Smooth muscle cell (in vitro differentiated cells): ENCODE measurements around the gene CD40. TPM values are rescaled to one million over a fixed set of nuclear protein-coding genes. Genes with fewer than 3 reads are reported as not detected.

Experiments
- DNase-seq: peaks from one replicate; lab custom pipeline; 2025; ENCODE audit not compliant: unreplicated experiment; lab: John Stamatoyannopoulos, UW
- H2AFZ ChIP-seq: fragments of 200-600 bp; sonication (generic); 2 replicates; pipeline ENCODE4 v1.6.0; 2016; ENCODE audit warnings: antibody characterized with exemption, low read depth, mild to moderate bottlenecking
- H3F3A ChIP-seq: fragments of 200-600 bp; sonication (generic); 2 replicates; pipeline ENCODE4 v1.6.0; 2017; ENCODE audit warnings: antibody characterized with exemption, low read depth
- H3K27ac ChIP-seq: fragments of 200-600 bp; sonication (generic); 2 replicates; pipeline ENCODE4 v1.5.1; 2016; ENCODE audit warnings: low read depth, mild to moderate bottlenecking
- H3K27me3 ChIP-seq: fragments of 200-600 bp; sonication (generic); 2 replicates; pipeline ENCODE4 v1.6.1; 2016; ENCODE audit warnings: low read depth, mild to moderate bottlenecking
- H3K36me3 ChIP-seq: fragments of 200-600 bp; sonication (generic); 2 replicates; pipeline ENCODE4 v1.5.1; 2016; ENCODE audit warnings: low read depth
- H3K4me1 ChIP-seq: fragments of 200-600 bp; sonication (generic); 2 replicates; pipeline ENCODE4 v1.5.1; 2016; ENCODE audit warnings: low read depth
- H3K4me2 ChIP-seq: fragments of 200-600 bp; sonication (generic); 2 replicates; pipeline ENCODE4 v1.6.0; 2016; ENCODE audit warnings: mild to moderate bottlenecking
- H3K4me3 ChIP-seq: fragments of 200-600 bp; sonication (generic); 2 replicates; pipeline ENCODE4 v1.5.1; 2016; ENCODE audit warnings: mild to moderate bottlenecking
- H3K79me2 ChIP-seq: fragments of 200-600 bp; sonication (generic); 2 replicates; pipeline ENCODE4 v1.6.0; 2016; ENCODE audit warnings: low read depth, mild to moderate bottlenecking
- H3K9ac ChIP-seq: fragments of 200-600 bp; sonication (generic); 2 replicates; pipeline ENCODE4 v1.6.0; 2016; ENCODE audit warnings: low read depth
- H3K9me3 ChIP-seq: fragments of 200-600 bp; sonication (generic); replicated peaks from 2 replicates; pipeline ENCODE4 v1.5.1; 2016; ENCODE audit warnings: low read depth
- H4K20me1 ChIP-seq: fragments of 200-600 bp; sonication (generic); 2 replicates; pipeline ENCODE4 v1.6.0; 2016; ENCODE audit warnings: low read depth
- CTCF ChIP-seq: fragments of 200-600 bp; sonication (generic); IDR thresholded peaks from 2 replicates; pipeline ENCODE4 v1.5.1; 2017; ENCODE audit warnings: borderline replicate concordance, mild to moderate bottlenecking, antibody characterized with exemption; ENCODE audit not compliant: insufficient read depth, poor library complexity, severe bottlenecking
- WGBS: methylation state at CpG from one replicate; pipeline ENCODE4 v1.1.7; 2016; ENCODE audit warnings: low lambda C conversion rate; 5-methylcytosine and 5-hydroxymethylcytosine counted together
- polyA plus RNA-seq: library from polyadenylated mRNA; unstranded; fragments of >200 nt; fragmentation: Nextera tagmentation; extraction: Ambion mirVana; gene quantifications from 2 replicates; pipeline ENCODE4 v1.2.1, GENCODE V29; 2016
- total RNA-seq: library from RNA; depleted of rRNA; stranded (reverse); fragments of >200 nt; gene quantifications from 2 replicates; pipeline ENCODE4 v1.2.3, GENCODE V29; 2014

Gene CD40
- 13.8 and 14.5 TPM in 2 replicates for total RNA-seq
- 25.1 and 27.4 TPM in 2 replicates for polyA plus RNA-seq

- Histone ChIP-seq H3K79me2 (no peaks in the 10 kb centered on the region), H2AFZ (peak within 1 kb of the TSS; percentile 95), H3K4me3 (peak within 1 kb of the TSS; percentile 53), H3K9ac (no peak within 1 kb of the TSS), H3K4me1 (no peaks in the 10 kb centered on the region), H4K20me1 (peaks cover 6% of the 10 kb centered on the region), H3K27me3 (peaks cover under 1% of the 10 kb centered on the region), H3K4me2 (peak within 1 kb of the TSS; percentile 90), H3F3A (peaks cover 5% of the 10 kb centered on the region), H3K27ac (no peak within 1 kb of the TSS), H3K9me3 (no peaks in the 10 kb centered on the region), H3K36me3 (no peaks in the 10 kb centered on the region)
- WGBS: 5% methylated on average over 37 of the region's 40 CpGs
- TF ChIP-seq CTCF: no peak
- DNase-seq: peak; percentile 51
These were observed at the start of gene CD40 for GRCh38 chr20:46117704-46118467. CD40 (plus strand) TSS chr20:46118314; CDS start chr20:46118344, 30 bp downstream.

GRCh38 chr20:46070215-46070900, 47.8 kb upstream of the CD40 start:
- Histone ChIP-seq H3K36me3 (peaks cover 17% of the 10 kb centered on the region), H3F3A (no peaks in the 10 kb centered on the region), H3K27me3 (no peaks in the 10 kb centered on the region), H3K27ac (no peak overlapping the region), H3K9me3 (no peaks in the 10 kb centered on the region), H3K4me1 (peaks cover 17% of the 10 kb centered on the region), H4K20me1 (peaks cover 97% of the 10 kb centered on the region), H3K4me3 (no peak overlapping the region), H3K79me2 (no peaks in the 10 kb centered on the region), H3K4me2 (peak overlapping the region; percentile 13), H3K9ac (no peak overlapping the region), H2AFZ (no peak overlapping the region)
- 93% methylated on average over 20 of the region's 20 CpGs for WGBS
- TF ChIP-seq CTCF: no peak
- no peak for DNase-seq

- peaks cover 97% of the 10 kb centered on the region for H4K20me1 ChIP-seq
- peaks cover 17% of the 10 kb centered on the region for H3K36me3 ChIP-seq
- WGBS: 51% methylated on average over 3 of the region's 3 CpGs
These were observed 46.5 kb upstream of the CD40 start for GRCh38 chr20:46071573-46071972.

More at GRCh38 chr20:46071573-46071972, 46.5 kb upstream of the CD40 start:
- H2AFZ ChIP-seq: no peak overlapping the region
- no peaks in the 10 kb centered on the region for H3F3A ChIP-seq
- no peak overlapping the region for H3K9ac ChIP-seq
- no peaks in the 10 kb centered on the region for H3K79me2 ChIP-seq
- H3K27me3 ChIP-seq: no peaks in the 10 kb centered on the region
- no peak for DNase-seq
- no peak for TF ChIP-seq CTCF
- no peaks in the 10 kb centered on the region for H3K9me3 ChIP-seq
- no peak overlapping the region for H3K4me2 ChIP-seq
- H3K4me3 ChIP-seq: no peak overlapping the region
- no peak overlapping the region for H3K27ac ChIP-seq
- peaks cover 17% of the 10 kb centered on the region for H3K4me1 ChIP-seq
